HPDE6-E6E7 (cell line): ENCODE data around the gene SYT17.
A peak's percentile ranks its signal among the peaks of the same experiment; 100 is the strongest.

ENCODE experiments used
- DNase-seq: peaks from one replicate; pipeline ENCODE4 v3.0.0; 2011; ENCODE audit warnings: missing footprints; ENCODE audit errors: extremely low spot score

Gene SYT17

GRCh38 chr16:19254611-19255010 lies 86.6 kb downstream of the SYT17 start:
- DNase-seq: no peak

GRCh38 chr16:19264123-19264673 lies 96.2 kb downstream of the SYT17 start:
- no peak for DNase-seq

GRCh38 chr16:19265380-19265930 lies 97.4 kb downstream of the SYT17 start:
- DNase-seq: no peak

GRCh38 chr16:19266774-19267173 lies 98.7 kb downstream of the SYT17 start:
- no peak for DNase-seq

- DNase-seq: no peak
Measured at GRCh38 chr16:19269098-19269497, 101.1 kb downstream of the SYT17 start.

- no peak for DNase-seq
Measured at GRCh38 chr16:19274165-19274797, 106.2 kb downstream of the SYT17 start.

- no peak for DNase-seq
Measured at GRCh38 chr16:19278403-19278802, 110.4 kb downstream of the SYT17 start.

- DNase-seq: no peak
Measured at GRCh38 chr16:19281246-19281645, 113.2 kb downstream of the SYT17 start.

- no peak for DNase-seq
Measured at GRCh38 chr16:19282101-19282500, 114.1 kb downstream of the SYT17 start.

- no peak for DNase-seq
Measured at GRCh38 chr16:19283637-19284036, 115.6 kb downstream of the SYT17 start.

- DNase-seq: peak; percentile 38
Measured at GRCh38 chr16:19284207-19284606, 116.2 kb downstream of the SYT17 start.

GRCh38 chr16:19285431-19285830 lies 117.4 kb downstream of the SYT17 start, which contains the start of gene CLEC19A:
Gene CLEC19A, plus strand, starts transcription at chr16:19285731. Its CDS starts 121 bp downstream, at chr16:19285852.
- no peak for DNase-seq

GRCh38 chr16:19286827-19287226 lies 118.8 kb downstream of the SYT17 start:
- no peak for DNase-seq

- no peak for DNase-seq
Measured at GRCh38 chr16:19287241-19287640, 119.2 kb downstream of the SYT17 start.

- DNase-seq: no peak
Measured at GRCh38 chr16:19288872-19289799, 121.1 kb downstream of the SYT17 start.

- no peak for DNase-seq
Measured at GRCh38 chr16:19289811-19290485, 121.9 kb downstream of the SYT17 start.

- no peak for DNase-seq
Measured at GRCh38 chr16:19290860-19291259, 122.8 kb downstream of the SYT17 start.

- DNase-seq: no peak
Measured at GRCh38 chr16:19291475-19291874, 123.4 kb downstream of the SYT17 start.

GRCh38 chr16:19292186-19292585 lies 124.1 kb downstream of the SYT17 start:
- no peak for DNase-seq

- no peak for DNase-seq
Measured at GRCh38 chr16:19294156-19294649, 126.2 kb downstream of the SYT17 start.

- no peak for DNase-seq
Measured at GRCh38 chr16:19295393-19295792, 127.4 kb downstream of the SYT17 start.

GRCh38 chr16:19297454-19297853 lies 129.4 kb downstream of the SYT17 start:
- no peak for DNase-seq
